Thymus (tissue), 11 donors: Measurements from ENCODE around the gene NHSL2. TPM values are rescaled to one million over a fixed set of nuclear protein-coding genes. Genes with fewer than 3 reads are reported as not detected.
"Not testable (repeated sequence)": the region's sequence is repeated elsewhere in the genome, so short reads cannot be mapped to it uniquely, and the experiment has no call there.

Experiments
- DNase-seq, 9 donors: peaks; one replicate each; pipeline ENCODE4 v3.0.0-alpha.2; 2013; ENCODE audit warnings: low spot score in 9 of 9, low read depth in 6 of 9, missing footprints in 1 of 9
- H3K27ac ChIP-seq, 2 donors: one replicate each; pipeline ENCODE4 v1.5.1; 2013; ENCODE audit warnings: control low read depth in 1 of 2, low read depth in 1 of 2, low read length in 1 of 2, mild to moderate bottlenecking in 1 of 2, moderate library complexity in 1 of 2
- H3K27me3 ChIP-seq, 2 donors: one replicate each; pipeline ENCODE4 v1.5.1; 2013; ENCODE audit warnings: low read length in 1 of 2; ENCODE audit not compliant: control insufficient read depth in 2 of 2, insufficient read depth in 1 of 2
- H3K36me3 ChIP-seq, 2 donors: one replicate each; pipeline ENCODE4 v1.5.1; 2013; ENCODE audit warnings: low read length in 1 of 2, mild to moderate bottlenecking in 1 of 2, moderate library complexity in 1 of 2; ENCODE audit not compliant: control insufficient read depth in 2 of 2, insufficient read depth in 2 of 2
- H3K4me1 ChIP-seq, 2 donors: one replicate each; pipeline ENCODE4 v1.5.1; 2013; ENCODE audit warnings: low read length in 2 of 2; ENCODE audit not compliant: control insufficient read depth in 2 of 2, insufficient read depth in 2 of 2
- H3K4me3 ChIP-seq, 2 donors: one replicate each; pipeline ENCODE4 v1.5.1; 2013; ENCODE audit warnings: low read length in 2 of 2, control low read depth in 1 of 2, mild to moderate bottlenecking in 1 of 2
- H3K9me3 ChIP-seq, 2 donors: one replicate each; pipeline ENCODE4 v1.5.1; 2013; ENCODE audit warnings: low read length in 1 of 2, mild to moderate bottlenecking in 1 of 2; ENCODE audit not compliant: control insufficient read depth in 2 of 2, insufficient read depth in 1 of 2
- WGBS: extraction: QIAGEN DNeasy Blood & Tissue Kit; methylation state at CpG from one replicate; pipeline ENCODE4 v1.1.7; 2013; 5-methylcytosine and 5-hydroxymethylcytosine counted together
- polyA plus RNA-seq: library from polyadenylated mRNA; stranded (reverse); fragments of 200-250 nt; gene quantifications from one replicate; pipeline ENCODE4 v1.2.3, GENCODE V29; 2013
- total RNA-seq: library from RNA; stranded (reverse); fragments of 120-200 nt; gene quantifications from one replicate; pipeline ENCODE4 v1.2.4, GENCODE V29; 2013
- donor health status: healthy.

The NHSL2 gene
- total and polyA plus RNA-seq, 2 donors: 0.80 TPM

GRCh38 chrX:72057331-72057730 is 146.7 kb downstream of the NHSL2 start:
- Histone ChIP-seq H3K4me1 (no peaks in the 10 kb centered on the region), H3K4me3 (no peak overlapping the region), H3K27me3 (peaks cover 0 to 4% of the 10 kb centered on the region in 2 donors), H3K36me3 (no peaks in the 10 kb centered on the region), H3K9me3 (no peaks in the 10 kb centered on the region), H3K27ac (no peak overlapping the region)
- 26% methylated on average over 4 of the region's 4 CpGs for WGBS
- no peak for DNase-seq

GRCh38 chrX:72057849-72058248 is 147.2 kb downstream of the NHSL2 start:
- no peak for DNase-seq
- no peak overlapping the region for H3K4me3 ChIP-seq
- H3K36me3 ChIP-seq: no peaks in the 10 kb centered on the region
- no peaks in the 10 kb centered on the region for H3K4me1 ChIP-seq
- 66% methylated on average over 1 of the region's 1 CpG for WGBS
- no peaks in the 10 kb centered on the region for H3K9me3 ChIP-seq
- H3K27ac ChIP-seq: no peak overlapping the region
- H3K27me3 ChIP-seq: peaks cover 0 to 4% of the 10 kb centered on the region in 2 donors

GRCh38 chrX:72058346-72058745 is 147.7 kb downstream of the NHSL2 start:
- not testable (repeated sequence) for H3K27me3 ChIP-seq, H3K27ac ChIP-seq, DNase-seq, H3K9me3 ChIP-seq, H3K4me1 ChIP-seq, H3K36me3 ChIP-seq, H3K4me3 ChIP-seq
- 94% methylated on average over 15 of the region's 15 CpGs for WGBS

GRCh38 chrX:72060196-72060920 is 149.7 kb downstream of the NHSL2 start:
- no peaks in the 10 kb centered on the region for H3K36me3 ChIP-seq
- 92% methylated on average over 8 of the region's 8 CpGs for WGBS
- H3K9me3 ChIP-seq: no peaks in the 10 kb centered on the region
- H3K27me3 ChIP-seq: no peaks in the 10 kb centered on the region
- no peaks in the 10 kb centered on the region for H3K4me1 ChIP-seq
- H3K27ac ChIP-seq: no peak overlapping the region
- no peak for DNase-seq
- H3K4me3 ChIP-seq: no peak overlapping the region

GRCh38 chrX:72060921-72061490 is 150.4 kb downstream of the NHSL2 start:
- H3K27ac ChIP-seq: no peak overlapping the region
- H3K36me3 ChIP-seq: no peaks in the 10 kb centered on the region
- no peaks in the 10 kb centered on the region for H3K9me3 ChIP-seq
- no peak overlapping the region for H3K4me3 ChIP-seq
- H3K27me3 ChIP-seq: no peaks in the 10 kb centered on the region
- WGBS: 93% methylated on average over 5 of the region's 5 CpGs
- DNase-seq: no peak
- H3K4me1 ChIP-seq: no peaks in the 10 kb centered on the region

GRCh38 chrX:72062916-72063315 is 152.3 kb downstream of the NHSL2 start:
- Histone ChIP-seq H3K36me3 (no peaks in the 10 kb centered on the region), H3K4me3 (no peak overlapping the region), H3K27me3 (peaks cover 0 to 4% of the 10 kb centered on the region in 2 donors), H3K27ac (no peak overlapping the region), H3K9me3 (no peaks in the 10 kb centered on the region), H3K4me1 (no peaks in the 10 kb centered on the region)
- WGBS: 94% methylated on average over 6 of the region's 6 CpGs
- no peak for DNase-seq

GRCh38 chrX:72069350-72070160 is 158.9 kb downstream of the NHSL2 start:
- Histone ChIP-seq H3K36me3 (no peaks in the 10 kb centered on the region), H3K4me3 (no peak overlapping the region)

GRCh38 chrX:72071213-72071612 is 160.6 kb downstream of the NHSL2 start:
- Histone ChIP-seq H3K27me3 (peaks cover 0 to 36% of the 10 kb centered on the region in 2 donors), H3K4me1 (no peaks in the 10 kb centered on the region), H3K36me3 (no peaks in the 10 kb centered on the region), H3K27ac (no peak overlapping the region), H3K4me3 (no peak overlapping the region), H3K9me3 (no peaks in the 10 kb centered on the region)
- DNase-seq: no peak
- 50% methylated on average over 2 of the region's 2 CpGs for WGBS

More at GRCh38 chrX:72069350-72070160, 158.9 kb downstream of the NHSL2 start:
- Histone ChIP-seq H3K4me1 (no peaks in the 10 kb centered on the region), H3K27me3 (peaks cover 0 to 36% of the 10 kb centered on the region in 2 donors), H3K9me3 (no peaks in the 10 kb centered on the region), H3K27ac (no peak overlapping the region)
- 33% methylated on average over 16 of the region's 16 CpGs for WGBS
- DNase-seq: no peak

- Histone ChIP-seq H3K27ac (no peak overlapping the region), H3K4me1 (no peaks in the 10 kb centered on the region), H3K4me3 (no peak overlapping the region), H3K36me3 (no peaks in the 10 kb centered on the region), H3K9me3 (no peaks in the 10 kb centered on the region), H3K27me3 (peaks cover 0 to 25% of the 10 kb centered on the region in 2 donors)
- WGBS: 100% methylated on average over 1 of the region's 1 CpG
- DNase-seq: no peak
Measured at GRCh38 chrX:72073633-72074032, 163.0 kb downstream of the NHSL2 start.
